Measurements from ENCODE around the gene SOX6. TPM values are rescaled to one million over a fixed set of nuclear protein-coding genes. Genes with fewer than 3 reads are reported as not detected.
"Not testable (repeated sequence)": the region's sequence is repeated elsewhere in the genome, so short reads cannot be mapped to it uniquely, and the experiment has no call there.

The SOX6 gene
- total RNA-seq, 1 experiment from 2014 or later: not detected

- no peak for DNase-seq (ENCODE audit: low spot score)
Observed at GRCh38 chr11:15932417-15932816, 423.9 kb downstream of the SOX6 start.

- DNase-seq (ENCODE audit: low spot score): no peak
Observed at GRCh38 chr11:15931497-15931896, 424.8 kb downstream of the SOX6 start.

- no peak for DNase-seq (ENCODE audit: low spot score)
Observed at GRCh38 chr11:15930442-15931025, 425.8 kb downstream of the SOX6 start.

DNA sequence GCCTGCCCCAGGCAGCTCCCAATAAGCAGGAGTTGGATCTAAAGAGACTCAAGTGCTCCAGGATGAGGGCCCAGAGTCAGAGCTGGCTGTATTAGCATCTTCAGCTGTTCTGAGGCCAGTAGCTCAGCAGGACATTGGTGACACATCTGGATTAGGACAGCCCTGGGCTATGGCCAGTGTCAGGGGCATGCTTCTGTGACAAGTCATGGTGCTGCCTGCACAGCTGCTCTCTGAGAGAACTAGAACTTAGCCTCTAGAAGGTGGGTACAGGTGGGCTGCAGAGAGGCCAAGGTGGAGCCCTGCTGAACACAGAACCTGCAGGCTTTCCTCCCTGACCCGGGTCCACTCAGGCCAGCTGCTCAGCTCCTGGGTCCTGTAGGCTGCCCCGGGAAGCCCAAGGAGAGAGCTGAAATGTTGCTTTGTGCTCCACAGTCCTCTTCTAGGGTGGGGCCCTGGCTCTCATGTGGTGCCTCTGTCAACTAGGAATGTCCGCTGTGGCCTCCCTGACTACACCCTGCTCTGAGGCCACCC is 426.9 kb downstream of the SOX6 start:
- DNase-seq (ENCODE audit: low spot score): no peak

GRCh38 chr11:15927864-15928217 is 428.5 kb downstream of the SOX6 start:
- no peak for DNase-seq (ENCODE audit: low spot score)

GRCh38 chr11:15927196-15927863 is 429.0 kb downstream of the SOX6 start:
- DNase-seq (ENCODE audit: low spot score): no peak

DNA sequence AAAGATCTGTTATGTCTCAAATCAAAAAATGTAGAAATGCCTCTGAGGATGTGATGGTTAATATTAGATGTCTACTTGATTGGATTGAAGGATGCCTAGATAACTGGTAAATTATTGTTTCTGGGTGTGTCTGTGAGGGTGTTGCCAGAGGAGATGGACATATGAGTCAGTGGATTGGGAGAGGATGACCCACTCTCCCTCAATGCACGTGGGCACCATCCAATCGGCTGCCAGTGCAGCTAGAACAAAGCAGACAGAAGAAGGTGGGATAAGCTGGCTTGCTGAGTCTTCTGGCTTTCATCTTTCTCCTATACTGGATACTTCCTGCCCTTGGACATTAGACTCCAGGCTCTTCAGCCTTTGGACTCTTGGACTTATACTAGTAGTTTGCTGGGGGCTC is 430.3 kb downstream of the SOX6 start:
- DNase-seq (ENCODE audit: low spot score): peak; percentile 13

GRCh38 chr11:15923183-15923582 is 433.2 kb downstream of the SOX6 start:
- DNase-seq (ENCODE audit: low spot score): no peak

GRCh38 chr11:15922745-15923144 is 433.6 kb downstream of the SOX6 start:
- DNase-seq (ENCODE audit: low spot score): not testable (repeated sequence)

DNA sequence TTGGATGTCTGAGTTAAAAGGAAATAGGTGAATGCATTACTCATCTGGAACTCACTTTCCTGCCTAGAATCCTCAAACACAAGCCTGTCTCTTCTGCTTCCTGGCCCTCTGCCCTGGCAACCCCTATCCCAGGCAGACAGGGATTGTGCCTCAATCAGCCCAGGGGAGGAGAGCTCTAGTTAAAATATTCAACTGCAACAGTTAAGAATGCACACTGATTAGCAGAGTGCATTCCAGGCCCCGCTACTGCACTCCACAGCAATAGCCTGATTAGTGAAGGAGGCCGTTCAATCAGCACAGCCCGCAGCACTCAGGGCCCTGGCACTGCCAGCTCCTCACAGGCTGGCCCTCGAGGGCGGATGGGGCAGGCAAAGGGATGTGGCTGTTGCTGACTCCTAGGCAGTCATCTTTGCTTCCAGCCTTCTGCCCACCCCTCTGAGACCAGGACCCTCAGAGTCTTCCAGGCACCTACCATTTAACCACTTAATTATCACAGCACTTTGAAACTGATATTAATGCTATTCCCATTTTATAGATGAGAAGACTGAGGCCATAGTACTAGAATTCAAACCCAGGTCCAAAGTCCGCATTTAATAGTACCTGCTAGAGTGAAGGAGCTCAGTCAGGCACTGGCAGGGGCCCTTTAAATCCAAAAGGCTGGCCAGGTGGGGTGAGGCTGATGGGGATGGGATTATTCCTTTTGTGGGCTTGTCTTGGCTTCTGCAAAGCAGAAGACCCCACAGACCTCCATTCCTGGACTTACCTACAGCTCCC is 435.3 kb downstream of the SOX6 start:
- no peak for DNase-seq (ENCODE audit: low spot score)

- no peak for DNase-seq (ENCODE audit: low spot score)
Observed at GRCh38 chr11:15918674-15919073, 437.7 kb downstream of the SOX6 start.

DNA sequence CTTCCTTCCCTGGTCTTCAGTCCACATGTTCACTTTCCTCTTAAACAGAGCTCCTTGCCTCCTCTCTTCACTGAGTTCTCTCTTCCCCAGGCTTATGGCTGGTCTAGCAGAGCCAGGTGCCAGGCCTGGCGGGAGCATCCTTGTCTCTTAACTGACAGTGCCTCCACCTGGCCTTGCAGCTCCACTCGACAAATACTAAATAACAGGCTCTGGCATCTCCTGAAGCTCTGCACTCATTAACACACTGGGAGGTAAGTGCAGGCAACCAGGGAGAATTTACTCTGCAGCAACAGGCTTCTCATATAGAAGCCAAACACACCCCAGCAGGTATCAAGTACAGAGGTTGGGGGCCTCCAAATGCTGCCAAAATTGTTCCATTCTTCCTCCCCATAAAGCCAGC is 438.1 kb downstream of the SOX6 start:
- DNase-seq (ENCODE audit: low spot score): no peak

Data from A172 (cell line).